ENCODE measurements around the gene TSPYL6.

TSPYL6 gene

GRCh38 chr2:54255230-54256090 lies 569 bp downstream of the TSPYL6 start:
- DNase-seq (ENCODE audit: low read depth in 2 of 2): no peak

GRCh38 chr2:54254180-54254579 lies 1.8 kb downstream of the TSPYL6 start:
- no peak for DNase-seq (ENCODE audit: low read depth in 2 of 2)

GRCh38 chr2:54249629-54250028 lies 6.4 kb downstream of the TSPYL6 start:
- no peak for DNase-seq (ENCODE audit: low read depth in 2 of 2)

GRCh38 chr2:54247115-54247514 lies 8.9 kb downstream of the TSPYL6 start:
- no peak for DNase-seq (ENCODE audit: low read depth in 2 of 2)

GRCh38 chr2:54240515-54241469 lies 15.2 kb downstream of the TSPYL6 start:
- no peak for DNase-seq (ENCODE audit: low read depth in 2 of 2)

- DNase-seq (ENCODE audit: low read depth in 2 of 2): no peak
These were observed 16.6 kb downstream of the TSPYL6 start for GRCh38 chr2:54239427-54239826.

GRCh38 chr2:54237428-54237827 lies 18.6 kb downstream of the TSPYL6 start:
- DNase-seq (ENCODE audit: low read depth in 2 of 2): no peak

- DNase-seq (ENCODE audit: low read depth in 2 of 2): no peak
These were observed 22.0 kb downstream of the TSPYL6 start for GRCh38 chr2:54233832-54234649.

- DNase-seq (ENCODE audit: low read depth in 2 of 2): no peak
These were observed 27.1 kb downstream of the TSPYL6 start for GRCh38 chr2:54228945-54229344.

- no peak for DNase-seq (ENCODE audit: low read depth in 2 of 2)
These were observed 28.2 kb downstream of the TSPYL6 start for GRCh38 chr2:54227798-54228197.

- DNase-seq (ENCODE audit: low read depth in 2 of 2): no peak
These were observed 29.8 kb downstream of the TSPYL6 start for GRCh38 chr2:54226260-54226659.

GRCh38 chr2:54224997-54225396 lies 31.0 kb downstream of the TSPYL6 start:
- no peak for DNase-seq (ENCODE audit: low read depth in 2 of 2)

GRCh38 chr2:54213082-54213481 lies 42.9 kb downstream of the TSPYL6 start:
- no peak for DNase-seq (ENCODE audit: low read depth in 2 of 2)

- no peak for DNase-seq (ENCODE audit: low read depth in 2 of 2)
These were observed 43.6 kb downstream of the TSPYL6 start for GRCh38 chr2:54212456-54212855.

GRCh38 chr2:54209379-54209778 lies 46.6 kb downstream of the TSPYL6 start:
- DNase-seq (ENCODE audit: low read depth in 2 of 2): no peak

- no peak for DNase-seq (ENCODE audit: low read depth in 2 of 2)
These were observed 47.4 kb downstream of the TSPYL6 start for GRCh38 chr2:54208364-54209240.

- DNase-seq (ENCODE audit: low read depth in 2 of 2): no peak
These were observed 48.3 kb downstream of the TSPYL6 start for GRCh38 chr2:54207666-54208195.

GRCh38 chr2:54206596-54206995 lies 49.4 kb downstream of the TSPYL6 start:
- no peak for DNase-seq (ENCODE audit: low read depth in 2 of 2)

- no peak for DNase-seq (ENCODE audit: low read depth in 2 of 2)
These were observed 51.6 kb downstream of the TSPYL6 start for GRCh38 chr2:54204476-54204875.
